Stimulated activated CD8-positive, alpha-beta memory T cell treated with anti-CD3 and anti-CD28 coated beads, Interleukin-12 subunit alpha, Interleukin-12 subunit beta, amount 100 ng/mL, for 24 hours (primary cell): ENCODE results near the gene ARPC3.
"Not testable (repeated sequence)": the region's sequence is repeated elsewhere in the genome, so short reads cannot be mapped to it uniquely, and the experiment has no call there.

Experiments used
- DNase-seq: peaks from one replicate; pipeline ENCODE4 v3.0.0-alpha.2; 2020; ENCODE audit errors: extremely low read depth

ARPC3 gene

GRCh38 chr12:110449799-110450497, at the start of gene ARPC3:
Gene ARPC3, minus strand, starts transcription at chr12:110450337. Its CDS starts 77 bp downstream, at chr12:110450260.
- DNase-seq = peak; percentile 89

GRCh38 chr12:110498984-110499706, 49.0 kb upstream of the ARPC3 start:
- no peak for DNase-seq

- no peak for DNase-seq
Measured at GRCh38 chr12:110475426-110475825, 25.3 kb upstream of the ARPC3 start.

GRCh38 chr12:110468214-110469048, 18.3 kb upstream of the ARPC3 start, which contains the start of the genes FAM216A and GPN3:
Gene FAM216A, plus strand, starts transcription at chr12:110468845. Its CDS starts 31 bp downstream, at chr12:110468876.
Gene GPN3, minus strand, starts transcription at chr12:110468257. Its CDS starts 54 bp downstream, at chr12:110468203.
- peak; percentile 80 for DNase-seq

GRCh38 chr12:110467847-110468213, 17.7 kb upstream of the ARPC3 start:
- DNase-seq = no peak

- no peak for DNase-seq
Measured at GRCh38 chr12:110466791-110467190, 16.7 kb upstream of the ARPC3 start.

GRCh38 chr12:110465765-110466164, 15.6 kb upstream of the ARPC3 start:
- not testable (repeated sequence) for DNase-seq

- DNase-seq = no peak
Measured at GRCh38 chr12:110465024-110465423, 14.9 kb upstream of the ARPC3 start.

- DNase-seq = not testable (repeated sequence)
Measured at GRCh38 chr12:110461189-110461588, 11.1 kb upstream of the ARPC3 start.

GRCh38 chr12:110458756-110459155, 8.6 kb upstream of the ARPC3 start:
- no peak for DNase-seq

GRCh38 chr12:110453569-110454296, 3.6 kb upstream of the ARPC3 start:
- DNase-seq = no peak

GRCh38 chr12:110451263-110451662, 1.1 kb upstream of the ARPC3 start:
- no peak for DNase-seq

GRCh38 chr12:110444455-110444854, 5.7 kb downstream of the ARPC3 start:
- no peak for DNase-seq

GRCh38 chr12:110436231-110436630, 13.9 kb downstream of the ARPC3 start:
- DNase-seq = no peak

- no peak for DNase-seq
Measured at GRCh38 chr12:110431957-110432587, 18.1 kb downstream of the ARPC3 start.

- DNase-seq = not testable (repeated sequence)
Measured at GRCh38 chr12:110429676-110430075, 20.5 kb downstream of the ARPC3 start.

- DNase-seq = no peak
Measured at GRCh38 chr12:110426406-110426805, 23.7 kb downstream of the ARPC3 start.

GRCh38 chr12:110424237-110424636, 25.9 kb downstream of the ARPC3 start:
- DNase-seq = no peak

GRCh38 chr12:110421701-110422100, 28.4 kb downstream of the ARPC3 start:
- no peak for DNase-seq

GRCh38 chr12:110421159-110421661, 28.9 kb downstream of the ARPC3 start:
- no peak for DNase-seq

GRCh38 chr12:110420644-110421043, 29.5 kb downstream of the ARPC3 start:
- not testable (repeated sequence) for DNase-seq
